Astrocyte of the spinal cord (primary cell): ENCODE results near the gene RC3H1.

Source experiments
- DNase-seq: peaks from one replicate; pipeline ENCODE4 v3.0.0; 2011; ENCODE audit warnings: low read depth, low spot score
- H3K4me3 ChIP-seq: 2 replicates; pipeline ENCODE4 v1.5.1; 2011; ENCODE audit warnings: low read depth, mild to moderate bottlenecking, low read length, moderate library complexity
- in situ Hi-C: cut with HindIII; loops from 2 replicates; pipeline ENCODE4 v1.10.0; 2017; ENCODE audit warnings: low sequenced_read_pairs
- TF ChIP-seq, protein P1 (sequence below): IDR thresholded peaks from 2 replicates; pipeline ENCODE4 v1.5.1; 2012; ENCODE audit warnings: low read depth, mild to moderate bottlenecking, low read length, inconsistent platforms

RC3H1 gene

DNA sequence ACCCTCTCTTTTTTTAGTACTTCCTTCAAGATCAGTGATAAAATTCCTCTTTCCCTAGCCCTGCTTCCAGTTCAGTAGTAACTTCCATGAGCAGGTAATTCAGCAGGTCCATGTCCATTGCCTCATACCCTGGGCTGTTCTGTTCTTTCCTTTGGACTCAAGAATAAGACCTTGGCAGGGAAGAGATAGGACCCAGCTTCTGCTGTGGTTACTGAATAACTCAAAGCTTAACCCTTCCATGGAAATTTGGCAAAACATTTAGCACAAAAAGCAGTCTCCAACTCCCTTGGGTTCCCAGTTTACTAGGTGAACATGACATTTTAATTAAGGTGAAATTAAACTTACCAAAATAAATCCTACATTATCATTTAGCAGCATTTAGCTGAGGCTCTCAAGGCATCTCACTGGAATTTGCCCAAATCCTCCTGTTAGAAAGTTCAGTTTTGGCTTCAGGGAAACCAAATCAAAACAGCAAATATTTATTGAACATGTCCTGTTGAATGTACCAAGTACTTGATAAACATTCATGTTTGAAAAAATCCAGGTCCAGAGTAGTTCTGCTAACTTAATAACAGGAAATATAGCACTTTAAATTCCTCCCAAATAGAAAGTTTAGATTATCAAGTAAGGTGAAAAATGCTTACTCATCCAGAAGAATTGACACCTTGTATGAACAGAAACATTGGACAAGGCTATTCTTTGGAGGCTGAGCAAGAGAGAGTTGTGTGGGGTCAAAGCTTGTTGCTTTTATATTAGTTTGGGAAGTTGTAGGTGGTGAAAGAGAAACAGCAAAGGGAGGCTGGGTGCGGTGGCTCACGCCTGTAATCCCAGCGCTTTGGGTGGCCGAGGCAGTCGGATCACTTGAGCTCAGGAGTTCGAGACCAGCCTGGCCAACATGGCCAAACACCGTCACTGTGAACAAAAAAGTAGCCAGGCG lies 96.6 kb downstream of the RC3H1 start:
- H3K4me3 ChIP-seq: no peak overlapping the region
- in situ Hi-C loops: no loop called here
- TF ChIP-seq, protein P1, sequence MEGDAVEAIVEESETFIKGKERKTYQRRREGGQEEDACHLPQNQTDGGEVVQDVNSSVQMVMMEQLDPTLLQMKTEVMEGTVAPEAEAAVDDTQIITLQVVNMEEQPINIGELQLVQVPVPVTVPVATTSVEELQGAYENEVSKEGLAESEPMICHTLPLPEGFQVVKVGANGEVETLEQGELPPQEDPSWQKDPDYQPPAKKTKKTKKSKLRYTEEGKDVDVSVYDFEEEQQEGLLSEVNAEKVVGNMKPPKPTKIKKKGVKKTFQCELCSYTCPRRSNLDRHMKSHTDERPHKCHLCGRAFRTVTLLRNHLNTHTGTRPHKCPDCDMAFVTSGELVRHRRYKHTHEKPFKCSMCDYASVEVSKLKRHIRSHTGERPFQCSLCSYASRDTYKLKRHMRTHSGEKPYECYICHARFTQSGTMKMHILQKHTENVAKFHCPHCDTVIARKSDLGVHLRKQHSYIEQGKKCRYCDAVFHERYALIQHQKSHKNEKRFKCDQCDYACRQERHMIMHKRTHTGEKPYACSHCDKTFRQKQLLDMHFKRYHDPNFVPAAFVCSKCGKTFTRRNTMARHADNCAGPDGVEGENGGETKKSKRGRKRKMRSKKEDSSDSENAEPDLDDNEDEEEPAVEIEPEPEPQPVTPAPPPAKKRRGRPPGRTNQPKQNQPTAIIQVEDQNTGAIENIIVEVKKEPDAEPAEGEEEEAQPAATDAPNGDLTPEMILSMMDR: no peak
- DNase-seq: no peak

DNA sequence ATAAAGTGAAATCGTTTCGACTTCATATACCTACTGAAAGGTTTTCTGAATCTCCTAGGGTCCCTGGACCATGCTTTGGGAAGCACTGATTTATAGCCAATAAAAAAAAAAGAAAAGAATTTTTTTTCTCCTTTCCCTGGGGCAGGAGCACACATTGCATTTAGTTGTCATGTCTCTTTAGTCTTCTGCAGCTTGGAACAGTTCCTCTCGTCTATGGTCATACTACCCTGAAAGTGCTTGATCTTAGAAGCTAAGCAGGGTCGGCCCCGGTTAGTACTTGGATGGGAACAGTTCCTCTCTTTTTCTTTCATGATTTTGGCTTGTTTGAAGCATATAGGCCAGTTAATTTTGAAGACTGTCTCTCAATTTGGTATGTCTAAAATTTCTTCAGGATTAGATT lies 101.3 kb downstream of the RC3H1 start:
- no peak overlapping the region for H3K4me3 ChIP-seq
- no peak for DNase-seq
- in situ Hi-C loops: no loop called here
- TF ChIP-seq, protein P1: no peak

DNA sequence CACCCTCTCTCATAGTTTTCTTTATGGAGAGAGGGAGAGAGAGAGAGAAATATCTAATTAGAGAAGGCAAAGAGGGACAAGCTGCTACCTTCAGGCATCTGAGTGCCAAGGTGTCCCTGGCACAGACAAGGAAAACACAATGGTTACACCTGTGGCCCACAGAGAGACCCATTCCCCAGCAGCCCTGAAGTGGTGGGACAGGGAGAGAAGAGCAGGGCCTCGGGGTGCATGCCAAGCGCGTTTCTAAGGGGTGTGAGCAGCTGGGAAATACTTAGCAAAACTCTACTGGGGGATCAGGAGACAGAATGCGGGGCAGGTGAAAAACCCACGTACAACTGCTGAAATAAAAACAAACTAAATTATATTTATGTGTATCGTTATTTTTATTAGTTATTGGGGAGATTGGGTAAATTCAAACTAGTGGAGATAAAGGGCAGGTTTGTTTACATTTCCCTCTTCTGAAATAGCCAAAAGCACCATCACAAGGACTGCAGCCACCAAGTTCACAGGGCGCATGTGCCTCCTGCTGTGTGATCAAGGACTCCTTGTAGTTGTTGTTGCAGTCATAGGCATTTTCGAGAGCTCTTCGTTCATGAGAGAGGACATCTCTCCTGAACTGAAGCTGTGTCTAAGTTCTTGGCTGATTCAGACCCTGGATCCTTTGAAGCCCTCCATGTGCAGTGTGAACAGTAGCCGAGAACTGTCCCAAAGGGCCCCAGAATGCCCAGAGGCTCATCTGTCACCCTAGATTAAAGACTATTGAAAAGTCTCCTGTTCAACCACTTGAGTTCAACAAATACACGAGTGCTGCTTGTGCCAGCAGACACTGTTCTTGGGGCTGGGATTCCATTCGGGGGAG lies 104.3 kb downstream of the RC3H1 start:
- no peak overlapping the region for H3K4me3 ChIP-seq
- TF ChIP-seq, protein P1: no peak
- no peak for DNase-seq
- in situ Hi-C loops: no loop called here

DNA sequence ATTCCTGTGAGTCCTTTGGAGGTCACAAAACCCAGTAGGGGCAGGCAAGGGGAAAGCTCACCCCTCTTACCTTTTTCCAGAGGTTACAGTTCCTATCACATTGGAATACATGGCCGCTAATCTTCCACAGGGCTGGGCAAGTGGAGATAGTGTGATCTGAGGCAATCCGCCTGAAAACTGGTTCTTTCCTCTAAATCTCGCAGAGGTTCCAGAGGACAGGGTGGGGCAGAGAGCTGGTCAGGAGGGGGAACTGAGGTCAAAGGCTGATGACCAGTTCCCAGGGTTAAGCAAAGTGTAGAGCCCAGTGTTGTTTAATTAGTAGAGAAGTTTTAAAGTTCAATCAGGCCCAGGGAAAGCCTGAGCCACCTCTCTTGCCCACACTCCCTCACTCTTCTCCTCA lies 105.0 kb downstream of the RC3H1 start, which contains the start of gene SERPINC1:
Gene SERPINC1 (minus strand): TSS at position 179 of the 400 bp plus-strand sequence. CDS start 68 bp downstream, at position 111.
- no peak within 1 kb of the TSS for H3K4me3 ChIP-seq
- TF ChIP-seq, protein P1: no peak
- no peak for DNase-seq
- in situ Hi-C loops: no loop called here

DNA sequence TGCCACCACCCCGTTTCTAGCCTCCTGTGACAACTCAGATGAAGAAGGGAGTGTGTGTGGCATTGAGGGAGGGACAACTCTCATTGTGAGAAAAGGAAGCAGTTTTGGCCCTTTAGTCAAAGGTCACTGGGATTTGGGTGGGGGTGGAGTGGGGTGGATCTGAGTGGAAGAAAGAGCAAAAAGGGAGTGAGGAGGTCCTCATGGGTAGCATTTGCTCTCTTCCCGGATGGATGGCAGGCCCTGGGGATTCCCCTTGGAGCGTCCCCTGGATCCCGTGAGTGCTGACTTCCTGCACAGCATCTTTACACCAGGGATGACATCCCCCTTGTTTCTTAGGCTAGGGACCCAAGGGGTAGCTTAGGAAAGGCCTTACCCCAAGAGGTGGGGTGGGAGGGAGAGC lies 105.5 kb downstream of the RC3H1 start:
- no peak for DNase-seq
- H3K4me3 ChIP-seq: no peak overlapping the region
- TF ChIP-seq, protein P1: no peak
- in situ Hi-C loops: no loop called here

DNA sequence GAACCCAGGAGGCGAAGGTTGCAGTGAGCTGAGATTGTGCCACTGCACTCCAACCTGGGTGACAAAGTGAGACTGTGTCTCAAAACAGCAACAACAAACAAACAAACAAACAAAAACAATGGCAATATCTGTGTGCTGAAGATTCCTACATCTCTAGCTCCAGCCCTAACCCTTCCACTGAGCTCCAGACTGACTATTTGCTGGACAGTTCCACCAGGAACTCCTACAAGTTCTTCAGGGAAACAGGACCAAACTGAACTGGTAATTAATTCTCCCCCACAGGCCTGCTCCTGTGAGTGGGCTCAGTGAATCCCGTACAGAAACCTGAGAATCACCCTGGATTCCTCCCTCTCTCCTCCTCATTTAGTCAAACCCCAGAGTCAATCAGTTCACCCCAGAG lies 106.6 kb downstream of the RC3H1 start:
- TF ChIP-seq, protein P1: no peak
- in situ Hi-C loops: no loop called here

More for the DNA sequence above, 106.6 kb downstream of the RC3H1 start:
- no peak overlapping the region for H3K4me3 ChIP-seq
- DNase-seq: no peak
